Measurements from ENCODE around the gene AP2B1. TPM values are rescaled to one million over a fixed set of nuclear protein-coding genes. Genes with fewer than 3 reads are reported as not detected.
A peak's percentile ranks its signal among the peaks of the same experiment; 100 is the strongest.

AP2B1 gene
- total RNA-seq, 1 donor from 2014 or later, result 79.5 TPM

GRCh38 chr17:35627417-35627816, 40.3 kb downstream of the AP2B1 start:
- DNase-seq (ENCODE audit: low read depth in 2 of 2), result no peak

- DNase-seq (ENCODE audit: low read depth in 2 of 2), result peak in 1 of 2 donors; percentile 80
Observed at GRCh38 chr17:35630530-35631148, 43.5 kb downstream of the AP2B1 start.

GRCh38 chr17:35641032-35641431, 53.9 kb downstream of the AP2B1 start:
- DNase-seq (ENCODE audit: low read depth in 2 of 2), result no peak

GRCh38 chr17:35645923-35646322, 58.8 kb downstream of the AP2B1 start:
- DNase-seq (ENCODE audit: low read depth in 2 of 2), result no peak

GRCh38 chr17:35651467-35651866, 64.3 kb downstream of the AP2B1 start:
- no peak for DNase-seq (ENCODE audit: low read depth in 2 of 2)

GRCh38 chr17:35653619-35654361, 66.7 kb downstream of the AP2B1 start:
- no peak for DNase-seq (ENCODE audit: low read depth in 2 of 2)

- DNase-seq (ENCODE audit: low read depth in 2 of 2), result no peak
Observed at GRCh38 chr17:35655303-35655702, 68.2 kb downstream of the AP2B1 start.

- DNase-seq (ENCODE audit: low read depth in 2 of 2), result no peak
Observed at GRCh38 chr17:35660902-35661301, 73.8 kb downstream of the AP2B1 start.

- no peak for DNase-seq (ENCODE audit: low read depth in 2 of 2)
Observed at GRCh38 chr17:35664685-35665084, 77.6 kb downstream of the AP2B1 start.

- DNase-seq (ENCODE audit: low read depth in 2 of 2), result no peak
Observed at GRCh38 chr17:35665662-35666061, 78.5 kb downstream of the AP2B1 start.

GRCh38 chr17:35666070-35666469, 78.9 kb downstream of the AP2B1 start:
- DNase-seq (ENCODE audit: low read depth in 2 of 2), result no peak

- no peak for DNase-seq (ENCODE audit: low read depth in 2 of 2)
Observed at GRCh38 chr17:35666967-35667532, 79.9 kb downstream of the AP2B1 start.

GRCh38 chr17:35668802-35669201, 81.7 kb downstream of the AP2B1 start:
- DNase-seq (ENCODE audit: low read depth in 2 of 2), result no peak

GRCh38 chr17:35674552-35674951, 87.4 kb downstream of the AP2B1 start:
- DNase-seq (ENCODE audit: low read depth in 2 of 2), result no peak

- DNase-seq (ENCODE audit: low read depth in 2 of 2), result no peak
Observed at GRCh38 chr17:35676441-35676840, 89.3 kb downstream of the AP2B1 start.

- DNase-seq (ENCODE audit: low read depth in 2 of 2), result no peak
Observed at GRCh38 chr17:35679007-35679682, 92.0 kb downstream of the AP2B1 start.

GRCh38 chr17:35683591-35683990, 96.5 kb downstream of the AP2B1 start:
- DNase-seq (ENCODE audit: low read depth in 2 of 2), result no peak

- DNase-seq (ENCODE audit: low read depth in 2 of 2), result peak in 1 of 2 donors; percentile 19
Observed at GRCh38 chr17:35684055-35684802, 97.1 kb downstream of the AP2B1 start.

- DNase-seq (ENCODE audit: low read depth in 2 of 2), result peak in 1 of 2 donors; percentile 15
Observed at GRCh38 chr17:35692512-35693210, 105.5 kb downstream of the AP2B1 start.

- DNase-seq (ENCODE audit: low read depth in 2 of 2), result no peak
Observed at GRCh38 chr17:35693662-35694061, 106.5 kb downstream of the AP2B1 start.

- DNase-seq (ENCODE audit: low read depth in 2 of 2), result no peak
Observed at GRCh38 chr17:35694906-35695305, 107.8 kb downstream of the AP2B1 start.

Data from dermis microvascular lymphatic vessel endothelial cell (primary cell).